Muscle layer of colon (tissue), 2 donors: Measurements from ENCODE around the gene MRPL43.

Source experiments
- H3K27ac ChIP-seq: one replicate; pipeline ENCODE4 v1.7.0; 2013; ENCODE audit warnings: low read depth, mild to moderate bottlenecking, low read length, moderate library complexity
- H3K27me3 ChIP-seq, 2 donors: one replicate each; pipeline ENCODE4 v1.7.0; 2013; ENCODE audit warnings: low read length in 2 of 2, mild to moderate bottlenecking in 2 of 2; ENCODE audit not compliant: insufficient read depth in 2 of 2, control insufficient read depth in 1 of 2
- H3K36me3 ChIP-seq: one replicate; pipeline ENCODE4 v1.7.0; 2013; ENCODE audit warnings: mild to moderate bottlenecking, low read length; ENCODE audit not compliant: insufficient read depth
- H3K4me1 ChIP-seq: one replicate; pipeline ENCODE4 v1.7.0; 2013; ENCODE audit warnings: mild to moderate bottlenecking, low read length; ENCODE audit not compliant: insufficient read depth
- H3K4me3 ChIP-seq, 2 donors: one replicate each; pipeline ENCODE4 v1.7.0; 2013; ENCODE audit warnings: low read length in 2 of 2, low read depth in 1 of 2, mild to moderate bottlenecking in 1 of 2, moderate library complexity in 1 of 2
- H3K9ac ChIP-seq: one replicate; pipeline ENCODE4 v1.7.0; 2013; ENCODE audit warnings: low read length
- H3K9me3 ChIP-seq: one replicate; pipeline ENCODE4 v1.7.0; 2013; ENCODE audit warnings: mild to moderate bottlenecking, low read length
- donor health status: abdominal sarcoma.
- donor health status: Adenocarcinoma of cecum.

MRPL43 gene

GRCh38 chr10:101007099-101007711, 19.9 kb upstream of the MRPL43 start:
- H3K4me3 ChIP-seq, result no peak overlapping the region
- H3K4me1 ChIP-seq, result peaks cover 23% of the 10 kb centered on the region
- H3K9ac ChIP-seq, result no peak overlapping the region
- no peaks in the 10 kb centered on the region for H3K9me3 ChIP-seq
- H3K36me3 ChIP-seq, result peaks cover 32% of the 10 kb centered on the region
- no peaks in the 10 kb centered on the region for H3K27me3 ChIP-seq
- H3K27ac ChIP-seq, result peak overlapping the region; percentile 58

GRCh38 chr10:101006593-101007098, 19.3 kb upstream of the MRPL43 start:
- Histone ChIP-seq H3K4me1 (peaks cover 26% of the 10 kb centered on the region), H3K27ac (peak overlapping the region; percentile 58), H3K4me3 (no peak overlapping the region), H3K27me3 (no peaks in the 10 kb centered on the region), H3K36me3 (peaks cover 32% of the 10 kb centered on the region), H3K9ac (no peak overlapping the region), H3K9me3 (no peaks in the 10 kb centered on the region)

DNA sequence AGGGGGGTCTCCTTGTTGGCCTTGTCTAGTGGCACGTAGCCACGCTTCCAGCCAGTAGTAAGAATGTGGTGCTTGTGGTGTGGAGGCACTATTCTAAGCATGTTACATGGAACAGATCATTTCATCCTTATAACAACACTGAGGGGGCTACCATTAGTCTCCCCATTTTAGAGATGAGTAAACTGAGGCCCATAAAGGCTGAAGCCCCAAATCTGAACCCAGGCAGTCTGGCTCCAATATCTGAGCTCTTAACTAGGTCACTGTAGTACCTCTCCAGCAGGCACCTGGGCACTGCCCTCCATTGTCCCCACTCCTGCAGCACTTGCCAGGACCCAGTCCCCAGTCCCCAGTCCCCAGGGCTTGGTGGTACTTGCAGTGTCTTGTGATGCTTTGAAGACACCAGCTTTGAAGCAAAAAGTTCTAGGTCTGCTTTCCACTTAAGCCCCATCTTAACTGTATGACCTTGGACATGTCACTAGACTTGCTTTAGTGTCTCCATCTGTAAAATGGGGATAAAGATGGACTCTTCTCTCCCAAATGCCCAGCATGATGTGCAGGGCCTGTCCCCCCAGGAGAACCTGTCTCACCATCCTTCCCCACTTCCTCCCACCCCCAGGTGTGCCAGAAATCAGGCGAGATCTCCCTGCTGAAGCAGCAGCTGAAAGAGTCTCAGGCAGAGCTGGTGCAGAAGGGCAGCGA, 18.7 kb upstream of the MRPL43 start:
- Histone ChIP-seq H3K36me3 (peaks cover 32% of the 10 kb centered on the region), H3K27me3 (no peaks in the 10 kb centered on the region), H3K9me3 (no peaks in the 10 kb centered on the region), H3K9ac (no peak overlapping the region), H3K4me3 (no peak overlapping the region), H3K27ac (no peak overlapping the region), H3K4me1 (peaks cover 32% of the 10 kb centered on the region)

GRCh38 chr10:101005361-101005760, 18.1 kb upstream of the MRPL43 start:
- H3K9me3 ChIP-seq, result no peaks in the 10 kb centered on the region
- no peak overlapping the region for H3K27ac ChIP-seq
- H3K36me3 ChIP-seq, result peaks cover 32% of the 10 kb centered on the region
- no peak overlapping the region for H3K9ac ChIP-seq
- H3K4me3 ChIP-seq, result no peak overlapping the region
- H3K27me3 ChIP-seq, result no peaks in the 10 kb centered on the region
- peaks cover 38% of the 10 kb centered on the region for H3K4me1 ChIP-seq

DNA sequence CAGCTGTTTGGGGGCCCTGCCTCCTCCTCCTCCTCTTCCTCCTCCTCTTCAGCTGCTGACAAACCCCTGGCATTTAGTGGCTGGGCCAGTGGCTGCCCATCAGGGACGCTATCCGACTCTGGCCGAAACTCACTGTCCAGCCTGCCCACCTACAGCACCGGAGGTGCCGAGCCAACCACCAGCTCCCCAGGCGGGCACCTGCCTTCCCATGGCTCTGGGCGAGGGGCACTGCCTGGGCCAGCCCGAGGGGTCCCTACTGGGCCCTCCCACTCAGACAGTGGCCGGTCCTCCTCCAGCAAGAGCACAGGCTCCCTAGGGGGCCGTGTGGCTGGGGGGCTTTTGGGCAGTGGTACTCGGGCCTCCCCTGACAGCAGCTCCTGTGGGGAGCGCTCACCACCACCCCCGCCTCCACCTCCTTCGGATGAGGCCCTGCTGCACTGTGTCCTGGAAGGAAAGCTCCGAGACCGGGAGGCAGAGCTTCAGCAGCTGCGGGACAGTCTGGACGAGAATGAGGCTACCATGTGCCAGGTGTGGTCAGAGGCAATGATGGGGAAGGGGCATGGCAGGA, 16.4 kb upstream of the MRPL43 start:
- Histone ChIP-seq H3K36me3 (peaks cover 32% of the 10 kb centered on the region), H3K27ac (peak overlapping the region; percentile 19)

GRCh38 chr10:101002456-101002855, 15.2 kb upstream of the MRPL43 start:
- peaks cover 32% of the 10 kb centered on the region for H3K36me3 ChIP-seq
- H3K4me1 ChIP-seq, result peaks cover 35% of the 10 kb centered on the region
- H3K9me3 ChIP-seq, result no peaks in the 10 kb centered on the region
- no peaks in the 10 kb centered on the region for H3K27me3 ChIP-seq
- peak overlapping the region; percentile 65 for H3K27ac ChIP-seq
- peak overlapping the region in 1 of 2 donors; percentile 79 for H3K4me3 ChIP-seq
- H3K9ac ChIP-seq, result peak overlapping the region; percentile 94

More for the DNA sequence above, 16.4 kb upstream of the MRPL43 start:
- Histone ChIP-seq H3K4me3 (no peak overlapping the region), H3K4me1 (peaks cover 40% of the 10 kb centered on the region), H3K9ac (no peak overlapping the region), H3K9me3 (no peaks in the 10 kb centered on the region), H3K27me3 (no peaks in the 10 kb centered on the region)

GRCh38 chr10:101001659-101002035, 14.3 kb upstream of the MRPL43 start:
- Histone ChIP-seq H3K27me3 (no peaks in the 10 kb centered on the region), H3K4me1 (peaks cover 35% of the 10 kb centered on the region)

DNA sequence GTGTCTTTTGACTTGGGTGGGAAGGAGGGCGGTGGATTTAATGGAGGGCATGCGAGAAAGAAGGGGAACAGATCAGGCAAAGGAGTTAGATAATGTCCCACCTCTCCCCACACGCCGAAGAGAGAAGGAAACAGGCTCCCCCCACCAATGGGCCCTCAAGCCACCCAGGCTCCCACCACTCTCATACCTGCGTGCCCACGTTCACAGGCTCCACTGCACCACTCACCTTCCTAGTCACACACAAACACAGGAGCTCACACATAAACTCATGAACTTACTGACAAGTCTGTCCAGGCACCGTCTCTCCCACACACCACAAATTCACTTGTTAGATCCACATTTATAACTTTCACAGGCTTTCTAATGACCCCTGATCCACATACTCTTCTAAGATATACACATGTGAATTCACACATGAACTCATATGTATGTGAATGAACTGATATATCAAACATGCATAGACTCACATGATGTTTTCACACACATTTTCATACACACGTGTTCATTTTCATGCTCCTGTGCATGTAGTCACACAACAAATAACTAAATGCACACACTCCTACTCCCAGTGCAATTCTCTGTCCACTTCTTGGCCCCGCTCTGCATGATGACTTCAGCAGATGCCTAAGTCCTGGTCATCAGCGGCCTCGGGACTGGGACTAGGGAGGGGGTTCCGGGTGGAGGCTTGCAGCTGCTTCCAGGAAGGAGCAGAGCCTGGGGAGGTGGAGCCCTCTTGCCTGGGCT, 13.8 kb upstream of the MRPL43 start:
- no peaks in the 10 kb centered on the region for H3K27me3 ChIP-seq
- H3K4me3 ChIP-seq, result peak overlapping the region; percentile 56 to 79
- peaks cover 37% of the 10 kb centered on the region for H3K4me1 ChIP-seq
- H3K9ac ChIP-seq, result peak overlapping the region; percentile 94
- peak overlapping the region; percentile 65 for H3K27ac ChIP-seq
- no peaks in the 10 kb centered on the region for H3K9me3 ChIP-seq
- peaks cover 30% of the 10 kb centered on the region for H3K36me3 ChIP-seq

More at GRCh38 chr10:101001659-101002035, 14.3 kb upstream of the MRPL43 start:
- H3K9me3 ChIP-seq, result no peaks in the 10 kb centered on the region
- H3K9ac ChIP-seq, result peak overlapping the region; percentile 94
- H3K4me3 ChIP-seq, result peak overlapping the region in 1 of 2 donors; percentile 79
- peaks cover 32% of the 10 kb centered on the region for H3K36me3 ChIP-seq
- H3K27ac ChIP-seq, result peak overlapping the region; percentile 65

DNA sequence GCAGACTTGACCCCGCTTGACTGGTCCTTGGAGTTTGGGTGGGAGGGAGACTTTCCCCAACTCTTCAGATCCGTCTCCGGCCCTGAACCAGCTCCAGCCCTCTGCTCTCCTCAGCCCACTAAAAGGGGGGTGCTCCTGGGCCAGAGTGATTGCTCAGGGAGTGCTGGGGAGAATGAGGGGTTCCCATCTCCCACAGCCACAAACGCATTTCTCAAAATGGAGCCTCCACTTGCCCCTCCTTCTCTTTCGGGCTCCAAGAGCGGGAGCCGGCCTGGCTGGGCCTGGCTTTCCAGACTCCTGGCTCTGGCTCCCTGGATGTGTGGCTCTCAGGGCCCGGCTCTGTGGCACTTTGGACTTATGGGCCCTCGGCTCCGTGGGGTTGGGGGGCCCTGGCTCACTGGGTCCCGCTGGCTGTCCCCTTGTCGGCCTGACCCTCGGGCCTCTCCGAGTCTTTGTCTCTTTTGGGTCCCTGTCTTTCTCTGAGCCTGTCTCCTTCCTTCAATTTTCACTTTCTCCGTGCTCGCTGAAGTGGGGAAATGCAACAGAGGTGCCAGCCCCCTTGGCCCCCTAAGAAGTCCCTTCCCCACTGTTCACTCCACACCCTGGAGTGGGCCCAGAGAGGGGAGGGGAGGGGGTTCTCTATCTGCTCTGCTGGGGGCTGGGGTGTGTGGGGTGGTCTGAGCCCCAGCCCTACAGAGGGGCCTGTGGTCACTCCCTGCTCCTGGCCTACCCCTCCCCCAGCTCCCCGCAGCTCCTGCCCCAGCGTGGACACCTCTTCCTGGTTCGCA, 13.0 kb upstream of the MRPL43 start:
- H3K27me3 ChIP-seq, result no peaks in the 10 kb centered on the region
- H3K4me1 ChIP-seq, result peaks cover 37% of the 10 kb centered on the region
- peak overlapping the region; percentile 65 for H3K27ac ChIP-seq

DNA sequence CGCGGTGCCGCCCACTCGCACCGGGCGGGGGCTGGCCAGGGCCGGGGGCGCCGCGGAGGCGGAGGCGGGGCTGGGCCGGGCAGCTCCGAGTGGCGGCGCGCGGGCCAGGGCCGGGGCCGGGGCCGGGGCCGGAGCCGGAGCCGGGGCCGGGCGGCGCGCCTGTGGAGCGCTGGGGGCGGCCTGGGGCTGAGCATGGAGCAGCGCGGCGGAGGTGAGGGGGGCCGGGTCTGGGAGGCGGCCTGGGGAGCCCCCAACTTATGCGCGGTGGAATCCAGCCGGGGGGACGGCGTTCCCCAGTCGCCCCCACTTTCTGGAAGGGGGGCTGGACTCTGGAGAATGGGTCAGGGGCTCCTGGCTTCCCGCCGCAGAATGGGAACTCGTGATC, 12.4 kb upstream of the MRPL43 start, which contains the start of gene LZTS2:
Gene LZTS2, plus strand, starts transcription at position 67 of the 385 bp plus-strand sequence. CDS start 2,731 bp downstream, outside the sequence.
- Histone ChIP-seq H3K4me3 (peak within 1 kb of the TSS; percentile 79 to 90), H3K36me3 (peaks cover 20% of the 10 kb centered on the region), H3K4me1 (peaks cover 37% of the 10 kb centered on the region), H3K9ac (peak within 1 kb of the TSS; percentile 96), H3K27ac (peak within 1 kb of the TSS; percentile 98), H3K27me3 (no peaks in the 10 kb centered on the region), H3K9me3 (no peaks in the 10 kb centered on the region)

More for the DNA sequence above, 13.0 kb upstream of the MRPL43 start:
- H3K4me3 ChIP-seq, result peak overlapping the region; percentile 56 to 79
- no peaks in the 10 kb centered on the region for H3K9me3 ChIP-seq
- peak overlapping the region; percentile 94 for H3K9ac ChIP-seq
- H3K36me3 ChIP-seq, result peaks cover 22% of the 10 kb centered on the region
